Activated T-helper 1 cell treated with anti-CD3 and anti-CD28 coated beads, Interleukin-12 subunit alpha, Interleukin-12 subunit beta, Interleukin-2, Interleukin-4 antibody, amounts not matched to agents 30 ng/mL and 10 ng/mL and 1 ng/mL, durations not matched to agents 14 hours and 24 hours and 36 hours (primary cell): ENCODE results near the gene PFKFB3. TPM values are rescaled to one million over a fixed set of nuclear protein-coding genes. Genes with fewer than 3 reads are reported as not detected.
"Not testable (repeated sequence)": the region's sequence is repeated elsewhere in the genome, so short reads cannot be mapped to it uniquely, and the experiment has no call there.

Experiments
- DNase-seq: peaks from one replicate; pipeline ENCODE4 v3.0.0; 2021; ENCODE audit warnings: low spot score
- H3K27ac Mint-ChIP-seq: one replicate; pipeline ENCODE4 v1.8.0; 2021; ENCODE audit warnings: mild to moderate bottlenecking, mixed read lengths
- H3K27me3 Mint-ChIP-seq: one replicate; pipeline ENCODE4 v1.8.0; 2022; ENCODE audit warnings: mild to moderate bottlenecking, moderate library complexity, mixed read lengths; ENCODE audit not compliant: insufficient read depth
- H3K36me3 Mint-ChIP-seq: one replicate; pipeline ENCODE4 v1.8.0; 2021; ENCODE audit warnings: low read depth, mixed read lengths
- H3K4me1 Mint-ChIP-seq: one replicate; pipeline ENCODE4 v1.8.0; 2021; ENCODE audit warnings: low read depth, mixed read lengths
- H3K4me3 Mint-ChIP-seq: one replicate; pipeline ENCODE4 v1.8.0; 2021; ENCODE audit warnings: mild to moderate bottlenecking, moderate library complexity, mixed read lengths
- H3K9me3 Mint-ChIP-seq: one replicate; pipeline ENCODE4 v1.8.0; 2021; ENCODE audit warnings: mixed read lengths
- intact Hi-C: fragments of 100-400 bp; cut with micrococcal nuclease; formaldehyde crosslinking; loops from one replicate; pipeline ENCODE4 v1.15.1; 2024
- total RNA-seq: library from RNA; stranded (reverse); gene quantifications from 2 replicates; pipeline ENCODE4 v1.2.3, GENCODE V29; 2022

The PFKFB3 gene
- 90.3 and 93.8 TPM in 2 replicates for total RNA-seq

- Mint-ChIP-seq H3K36me3 (peaks cover 13% of the 10 kb centered on the region), H3K27ac (peak within 1 kb of the TSS; percentile 92), H3K4me3 (peak within 1 kb of the TSS; percentile 96), H3K9me3 (no peaks in the 10 kb centered on the region), H3K27me3 (no peaks in the 10 kb centered on the region), H3K4me1 (peaks cover 46% of the 10 kb centered on the region)
- peak; percentile 92 for DNase-seq
- intact Hi-C loops: loop anchor here (1.0 to 5.0 kb wide), 12 partner anchors 30 to 463 kb away; partner anchors contain the start of genes ANKRD16 and IL15RA
These were observed at the start of gene PFKFB3 for GRCh38 chr10:6202684-6203330. Gene PFKFB3 (plus strand): TSS chr10:6202932. CDS start chr10:6203261, 329 bp downstream.

DNA sequence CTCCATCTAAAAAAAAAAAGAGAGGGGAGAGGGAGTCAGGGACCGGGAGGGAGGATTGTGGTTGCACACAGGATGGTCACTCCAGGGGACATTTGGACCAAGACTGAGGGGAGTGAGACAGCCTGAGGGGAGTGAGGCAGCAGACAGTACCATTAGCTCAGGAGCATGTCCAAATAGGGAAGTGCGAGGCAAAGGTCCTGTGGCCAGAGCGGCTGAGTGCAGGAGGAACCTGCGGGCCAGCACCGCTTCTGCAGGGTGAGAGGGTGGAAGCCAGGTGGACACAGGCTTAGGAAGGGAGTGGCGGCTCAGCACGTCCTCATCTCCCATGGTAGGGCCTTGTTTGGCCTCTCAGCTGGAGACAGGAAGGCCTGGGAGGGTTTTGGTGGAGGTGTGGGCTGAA, 48.9 kb upstream of the PFKFB3 start:
- peaks cover 17% of the 10 kb centered on the region for H3K36me3 Mint-ChIP-seq

GRCh38 chr10:6154566-6154965, 48.2 kb upstream of the PFKFB3 start:
- Mint-ChIP-seq H3K4me3 (no peak overlapping the region), H3K9me3 (no peaks in the 10 kb centered on the region), H3K36me3 (peaks cover 14% of the 10 kb centered on the region), H3K27ac (no peak overlapping the region), H3K4me1 (peaks cover 37% of the 10 kb centered on the region), H3K27me3 (no peaks in the 10 kb centered on the region)
- intact Hi-C loops: no loop called here
- DNase-seq: no peak

More for the DNA sequence above, 48.9 kb upstream of the PFKFB3 start:
- intact Hi-C loops: no loop called here
- no peak overlapping the region for H3K27ac Mint-ChIP-seq
- no peaks in the 10 kb centered on the region for H3K9me3 Mint-ChIP-seq
- no peaks in the 10 kb centered on the region for H3K27me3 Mint-ChIP-seq
- peaks cover 43% of the 10 kb centered on the region for H3K4me1 Mint-ChIP-seq
- no peak for DNase-seq
- H3K4me3 Mint-ChIP-seq: no peak overlapping the region

DNA sequence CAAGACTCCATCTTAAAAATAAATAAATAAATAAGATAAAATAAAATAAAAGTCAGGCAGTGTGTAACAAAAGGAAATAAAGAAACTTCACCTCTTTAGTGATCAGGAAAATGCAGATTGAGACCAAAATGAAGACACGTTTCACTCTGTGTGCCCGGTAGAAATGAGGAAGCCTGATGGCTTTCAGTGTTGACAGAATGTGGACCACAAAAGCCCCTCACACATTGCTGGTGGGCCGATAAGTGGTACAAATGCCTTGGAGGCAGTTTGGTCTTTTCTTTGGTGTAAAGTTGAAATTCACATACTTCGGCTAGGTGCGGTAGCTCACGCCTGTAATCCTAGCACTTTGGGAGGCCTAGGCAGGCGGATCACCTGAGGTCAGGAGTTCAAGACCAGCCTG, 44.5 kb upstream of the PFKFB3 start:
- DNase-seq: no peak
- Mint-ChIP-seq H3K4me3 (no peak overlapping the region), H3K27ac (no peak overlapping the region), H3K27me3 (no peaks in the 10 kb centered on the region), H3K4me1 (peaks cover 34% of the 10 kb centered on the region), H3K9me3 (no peaks in the 10 kb centered on the region), H3K36me3 (peaks cover 7% of the 10 kb centered on the region)
- intact Hi-C loops: no loop called here

DNA sequence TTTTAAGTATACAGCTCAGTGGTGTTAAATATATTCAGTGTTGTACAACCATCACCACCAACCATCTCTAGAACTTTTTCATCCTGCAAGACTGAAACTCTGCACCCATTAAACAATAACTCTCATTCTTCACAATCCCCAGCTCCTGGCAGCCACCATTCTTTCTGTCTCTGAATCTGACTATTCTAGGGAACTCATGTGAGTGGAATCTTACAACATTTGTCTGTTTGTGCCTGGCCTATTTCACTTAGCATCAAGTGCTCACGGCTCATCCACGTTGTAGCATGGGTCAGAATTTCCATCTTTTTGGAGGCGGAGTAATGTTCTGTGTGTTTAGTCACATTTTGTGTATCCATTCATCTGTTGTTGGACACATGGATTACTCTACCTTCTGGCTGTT, 40.8 kb upstream of the PFKFB3 start:
- intact Hi-C loops: loop anchor here (2.0 to 5.0 kb wide), 2 partner anchors 25 to 35 kb away; no protein-coding TSS in a partner anchor
- no peak for DNase-seq
- Mint-ChIP-seq H3K27ac (no peak overlapping the region), H3K36me3 (peaks cover 13% of the 10 kb centered on the region), H3K9me3 (no peaks in the 10 kb centered on the region), H3K27me3 (no peaks in the 10 kb centered on the region), H3K4me3 (no peak overlapping the region), H3K4me1 (peaks cover 46% of the 10 kb centered on the region)

DNA sequence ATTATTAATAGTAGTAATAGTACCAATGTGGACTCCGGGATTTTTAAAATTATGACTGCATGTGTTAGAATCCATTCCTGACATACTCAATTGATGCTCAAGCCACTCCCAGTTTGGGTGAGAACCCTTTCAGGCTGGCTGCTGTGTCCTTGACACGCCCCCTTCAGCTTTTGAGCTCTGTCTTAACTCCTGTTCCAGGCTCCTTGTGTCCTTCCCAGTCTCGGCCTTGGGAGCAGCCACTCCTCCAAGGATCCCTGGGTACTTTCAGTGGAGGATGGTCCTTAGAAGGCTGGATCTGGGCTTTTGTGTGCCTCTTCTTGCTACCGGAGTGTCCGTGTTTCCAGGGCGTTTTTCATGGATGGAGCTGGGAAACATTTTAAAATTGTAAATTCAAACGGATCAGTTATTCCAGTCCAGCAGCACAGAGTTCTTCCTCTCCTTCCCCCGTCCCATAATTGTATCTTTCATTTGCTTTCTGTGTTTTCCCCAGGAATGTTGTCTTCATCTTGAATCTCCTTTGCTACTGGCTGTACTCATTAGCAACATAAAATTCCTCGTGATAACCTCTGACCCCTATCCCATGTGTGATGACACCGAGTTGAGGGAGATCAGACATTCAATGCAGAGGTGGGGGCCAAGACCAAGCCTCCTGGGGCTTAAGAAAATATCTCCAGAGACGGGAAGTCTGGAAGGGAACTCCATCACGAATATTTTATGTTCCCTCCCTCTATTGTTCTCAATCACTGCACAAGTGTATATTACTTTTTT, 40.0 kb upstream of the PFKFB3 start:
- no peak for DNase-seq
- H3K36me3 Mint-ChIP-seq: peaks cover 19% of the 10 kb centered on the region
- no peaks in the 10 kb centered on the region for H3K9me3 Mint-ChIP-seq
- peak overlapping the region; percentile 64 for H3K4me3 Mint-ChIP-seq
- H3K27ac Mint-ChIP-seq: peak overlapping the region; percentile 67
- peaks cover 50% of the 10 kb centered on the region for H3K4me1 Mint-ChIP-seq
- intact Hi-C loops: loop anchor here (1.0 to 5.0 kb wide), 4 partner anchors 21 to 39 kb away; no protein-coding TSS in a partner anchor
- H3K27me3 Mint-ChIP-seq: no peaks in the 10 kb centered on the region

DNA sequence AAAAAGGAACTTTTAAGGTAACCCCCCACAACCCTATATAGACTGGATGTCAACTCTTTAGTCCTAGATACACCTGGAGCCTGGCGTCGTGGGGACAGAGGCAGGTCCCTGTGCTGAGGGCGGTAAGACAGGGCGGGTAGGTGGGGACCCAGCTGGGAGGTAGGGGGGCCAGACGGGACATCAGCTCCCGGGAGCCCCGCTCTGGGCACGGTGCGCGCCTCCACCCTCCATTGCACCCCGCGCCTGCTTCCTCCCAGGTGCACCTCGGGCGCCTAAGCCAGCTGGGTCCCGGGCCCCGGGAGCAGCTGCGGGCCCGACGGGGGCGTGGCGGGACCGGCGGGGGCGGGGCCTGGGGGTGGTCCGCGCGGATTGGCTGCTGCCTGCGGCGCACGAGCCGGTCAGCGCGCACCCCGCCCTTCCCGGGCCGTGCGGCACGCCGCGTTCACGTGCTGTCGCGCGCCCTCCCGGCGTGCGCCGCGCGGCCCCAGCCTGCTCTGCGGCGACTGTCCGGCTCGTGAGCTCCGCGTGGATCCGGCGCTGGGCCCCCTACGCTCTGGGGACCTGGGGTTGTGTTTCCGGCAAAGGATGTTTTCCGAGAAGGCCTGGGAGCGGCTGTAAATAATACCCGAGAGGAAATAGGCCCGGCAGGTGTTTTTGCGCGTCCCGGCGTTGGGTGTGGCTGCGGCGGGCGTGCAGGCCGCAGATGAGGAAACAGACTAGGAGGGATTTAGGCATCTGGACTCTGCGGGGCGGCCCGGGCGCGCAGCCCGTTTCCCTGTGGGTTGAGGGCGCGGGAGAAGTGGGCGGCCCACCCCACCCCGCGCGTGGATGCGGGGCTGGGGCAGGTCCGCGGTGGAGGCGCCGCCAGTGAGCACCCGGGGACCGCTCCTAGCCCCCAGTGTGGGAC, 39.1 kb upstream of the PFKFB3 start:
- Mint-ChIP-seq H3K4me3 (peak overlapping the region; percentile 94), H3K27ac (peak overlapping the region; percentile 95), H3K4me1 (peaks cover 54% of the 10 kb centered on the region), H3K27me3 (no peaks in the 10 kb centered on the region), H3K36me3 (peaks cover 21% of the 10 kb centered on the region), H3K9me3 (no peaks in the 10 kb centered on the region)
- intact Hi-C loops: loop anchor here (1.0 to 5.0 kb wide), 5 partner anchors 22 to 239 kb away; no protein-coding TSS in a partner anchor
- peak; percentile 88 for DNase-seq

DNA sequence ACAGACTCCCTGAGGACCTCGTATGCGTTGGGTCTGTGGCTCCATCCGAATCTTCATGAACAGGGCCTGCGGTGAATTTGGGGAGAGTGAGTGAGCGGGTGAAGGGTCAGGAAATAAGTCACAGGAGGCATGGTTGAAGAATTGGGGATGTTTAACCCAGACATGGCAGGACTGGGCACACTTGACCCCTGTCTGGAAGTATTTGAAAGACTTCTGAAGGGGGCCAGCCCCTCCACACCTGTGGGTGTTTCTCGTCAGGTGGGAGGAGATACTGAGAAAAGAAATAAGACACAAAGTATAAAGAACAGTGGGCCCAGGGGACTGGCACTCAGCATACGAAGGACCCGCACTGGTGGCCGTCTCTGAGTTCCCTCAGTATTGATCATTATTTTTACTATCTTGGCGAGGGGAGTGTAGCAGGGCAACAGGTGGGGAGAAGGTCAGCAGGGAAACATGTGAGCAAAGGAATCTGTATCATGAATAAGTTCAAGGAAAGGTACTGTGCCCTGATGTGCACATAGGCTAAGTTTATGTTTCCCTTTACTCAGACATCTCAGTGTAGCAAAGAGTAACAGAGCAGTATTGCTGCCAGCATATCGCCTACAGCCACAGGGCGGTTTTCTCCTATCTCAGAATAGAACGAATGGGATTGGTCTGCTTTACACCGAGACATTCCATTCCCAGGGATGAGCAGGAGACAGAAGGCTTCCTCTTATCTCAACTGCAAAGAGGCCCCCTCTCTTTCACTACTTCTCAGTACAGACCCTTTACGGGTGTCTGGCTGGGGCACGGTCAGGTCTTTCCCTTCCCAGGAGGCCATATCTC, 38.2 kb upstream of the PFKFB3 start:
- intact Hi-C loops: loop anchor here (1.0 to 5.0 kb wide), 3 partner anchors 9 to 238 kb away; no protein-coding TSS in a partner anchor
- DNase-seq: no peak
- Mint-ChIP-seq H3K4me1 (peaks cover 61% of the 10 kb centered on the region), H3K4me3 (peak overlapping the region; percentile 94), H3K36me3 (peaks cover 24% of the 10 kb centered on the region), H3K27ac (peak overlapping the region; percentile 95), H3K9me3 (no peaks in the 10 kb centered on the region), H3K27me3 (no peaks in the 10 kb centered on the region)

DNA sequence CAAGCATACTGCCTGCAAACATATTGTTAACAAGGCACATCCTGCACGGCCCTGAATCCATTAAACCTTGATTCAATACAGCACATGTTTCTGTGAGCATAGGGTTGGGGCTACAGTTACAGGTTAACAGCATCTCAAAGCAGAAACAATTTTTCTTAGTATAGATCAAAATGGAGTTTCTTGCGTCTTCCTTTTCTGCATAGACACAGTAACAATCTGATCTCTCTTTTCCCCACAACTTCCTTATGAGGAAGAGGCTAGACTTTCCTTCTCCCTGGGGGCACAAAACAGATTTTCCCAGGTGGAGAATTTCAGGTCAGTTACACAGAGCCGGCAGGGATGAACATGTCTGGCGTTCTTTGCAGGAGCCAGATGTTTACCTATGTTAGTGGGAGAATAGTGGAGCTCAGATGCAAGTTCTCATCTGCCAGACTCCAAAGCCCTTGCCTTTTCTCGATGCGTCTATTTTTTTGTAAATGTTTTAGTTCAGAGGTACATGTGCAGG, 37.5 kb upstream of the PFKFB3 start:
- intact Hi-C loops: loop anchor here (1.0 to 2.0 kb wide), 2 partner anchors 8 to 238 kb away; no protein-coding TSS in a partner anchor
- Mint-ChIP-seq H3K36me3 (peaks cover 22% of the 10 kb centered on the region), H3K9me3 (no peaks in the 10 kb centered on the region), H3K4me3 (peak overlapping the region; percentile 94), H3K27me3 (no peaks in the 10 kb centered on the region), H3K4me1 (peaks cover 66% of the 10 kb centered on the region), H3K27ac (peak overlapping the region; percentile 95)
- DNase-seq: no peak

DNA sequence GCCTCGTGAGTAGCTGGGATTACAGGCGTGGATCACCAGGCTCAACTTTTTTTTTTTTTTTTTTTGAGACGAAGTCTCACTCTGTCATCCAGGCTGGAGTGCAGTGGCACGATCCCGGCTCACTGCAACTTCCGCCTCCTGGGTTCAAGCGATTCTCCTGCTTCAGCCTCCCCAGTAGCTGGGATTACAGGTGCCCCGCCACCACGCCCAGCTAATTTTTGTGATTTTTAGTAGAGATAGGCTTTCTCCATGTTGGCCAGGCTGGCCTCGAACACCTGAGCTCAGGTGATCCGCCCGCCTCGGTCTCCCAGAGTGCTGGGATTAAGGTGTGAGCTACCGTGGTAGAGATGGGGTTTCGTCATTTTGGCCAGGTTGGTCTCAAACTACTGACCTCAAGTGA, 36.8 kb upstream of the PFKFB3 start:
- H3K9me3 Mint-ChIP-seq, DNase-seq, H3K27me3 Mint-ChIP-seq, H3K27ac Mint-ChIP-seq: not testable (repeated sequence)
- Mint-ChIP-seq H3K4me1 (peaks cover 70% of the 10 kb centered on the region), H3K4me3 (peak overlapping the region; percentile 94), H3K36me3 (peaks cover 22% of the 10 kb centered on the region)
- intact Hi-C loops: loop anchor here (1.0 to 2.0 kb wide), 2 partner anchors 7 to 237 kb away; no protein-coding TSS in a partner anchor

- intact Hi-C loops: no loop called here
- DNase-seq: no peak
- peaks cover 73% of the 10 kb centered on the region for H3K4me1 Mint-ChIP-seq
- H3K9me3 Mint-ChIP-seq: no peaks in the 10 kb centered on the region
- H3K36me3 Mint-ChIP-seq: peaks cover 27% of the 10 kb centered on the region
- no peak overlapping the region for H3K4me3 Mint-ChIP-seq
- no peaks in the 10 kb centered on the region for H3K27me3 Mint-ChIP-seq
- peak overlapping the region; percentile 55 for H3K27ac Mint-ChIP-seq
These were observed 35.3 kb upstream of the PFKFB3 start for GRCh38 chr10:6167456-6167855.
